ENCODE data around the gene TCF4.

TCF4 gene

GRCh38 chr18:55557211-55557610 lies 30.8 kb downstream of the TCF4 start:
- TF ChIP-seq CTCF (conservative IDR thresholded peaks at IDR 0.05; ENCODE audit: low read depth, low read length) = no peak
- no peak overlapping the region for H3K4me3 ChIP-seq (ENCODE audit: low read length)
- DNase-seq (ENCODE audit: low read depth) = no peak

DNA sequence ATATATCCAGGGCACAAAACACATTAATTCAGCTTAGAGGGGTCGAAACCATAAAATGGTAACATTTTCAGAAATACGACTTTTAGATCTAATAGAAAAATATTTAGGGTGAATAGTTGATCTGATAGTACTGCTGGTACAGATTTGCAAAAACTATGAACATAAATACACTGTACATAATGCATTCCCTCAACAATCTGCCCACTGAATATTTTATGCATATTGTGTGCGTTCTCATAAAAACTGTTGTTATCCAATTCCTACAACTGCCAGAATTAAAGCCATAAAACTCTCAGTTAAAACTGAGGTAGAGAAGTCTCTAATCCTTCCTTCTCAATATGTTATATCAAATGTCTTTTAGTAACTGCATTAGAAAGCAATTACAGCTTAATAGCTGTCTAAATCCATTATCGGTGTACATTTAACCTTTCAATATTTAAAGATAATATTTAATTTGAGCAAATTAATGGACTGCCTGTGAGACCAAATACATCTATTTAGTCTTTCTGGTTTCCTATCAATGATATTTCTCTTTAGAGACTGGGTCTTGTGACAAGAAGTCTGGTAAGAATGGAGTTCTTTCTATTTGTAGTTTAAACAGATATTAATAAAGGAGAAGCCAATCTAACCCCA lies 32.5 kb downstream of the TCF4 start:
- TF ChIP-seq CTCF (conservative IDR thresholded peaks at IDR 0.05; ENCODE audit: low read depth, low read length) = no peak
- no peak overlapping the region for H3K4me3 ChIP-seq (ENCODE audit: low read length)
- DNase-seq (ENCODE audit: low read depth) = no peak

GRCh38 chr18:55552526-55553189 lies 35.3 kb downstream of the TCF4 start:
- no peak overlapping the region for H3K4me3 ChIP-seq (ENCODE audit: low read length)
- DNase-seq (ENCODE audit: low read depth) = no peak
- TF ChIP-seq CTCF (conservative IDR thresholded peaks at IDR 0.05; ENCODE audit: low read depth, low read length) = no peak

DNA sequence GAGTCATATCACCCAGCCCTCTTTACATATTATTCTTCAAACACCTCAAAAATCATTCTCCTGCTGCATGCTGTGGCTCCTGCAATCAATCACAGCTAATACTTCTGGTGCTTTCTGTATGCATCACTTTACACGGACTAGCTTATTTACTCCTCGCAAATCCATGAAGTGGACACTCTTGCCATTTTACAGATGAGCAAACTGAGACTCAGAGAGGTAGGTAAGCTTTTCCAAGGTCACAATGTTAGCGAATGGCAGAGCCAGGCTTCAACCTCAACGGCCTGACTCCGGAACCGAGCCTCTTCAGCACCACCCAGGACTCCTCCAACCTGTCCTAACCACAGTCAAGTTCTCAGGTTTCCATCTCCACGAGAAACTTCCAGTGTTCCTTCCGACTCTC lies 36.8 kb downstream of the TCF4 start:
- DNase-seq (ENCODE audit: low read depth) = no peak
- TF ChIP-seq CTCF (conservative IDR thresholded peaks at IDR 0.05; ENCODE audit: low read depth, low read length) = no peak
- H3K4me3 ChIP-seq (ENCODE audit: low read length) = no peak overlapping the region

- TF ChIP-seq CTCF (conservative IDR thresholded peaks at IDR 0.05; ENCODE audit: low read depth, low read length) = no peak
- no peak overlapping the region for H3K4me3 ChIP-seq (ENCODE audit: low read length)
- no peak for DNase-seq (ENCODE audit: low read depth)
Measured at GRCh38 chr18:55550471-55550870, 37.5 kb downstream of the TCF4 start.

DNA sequence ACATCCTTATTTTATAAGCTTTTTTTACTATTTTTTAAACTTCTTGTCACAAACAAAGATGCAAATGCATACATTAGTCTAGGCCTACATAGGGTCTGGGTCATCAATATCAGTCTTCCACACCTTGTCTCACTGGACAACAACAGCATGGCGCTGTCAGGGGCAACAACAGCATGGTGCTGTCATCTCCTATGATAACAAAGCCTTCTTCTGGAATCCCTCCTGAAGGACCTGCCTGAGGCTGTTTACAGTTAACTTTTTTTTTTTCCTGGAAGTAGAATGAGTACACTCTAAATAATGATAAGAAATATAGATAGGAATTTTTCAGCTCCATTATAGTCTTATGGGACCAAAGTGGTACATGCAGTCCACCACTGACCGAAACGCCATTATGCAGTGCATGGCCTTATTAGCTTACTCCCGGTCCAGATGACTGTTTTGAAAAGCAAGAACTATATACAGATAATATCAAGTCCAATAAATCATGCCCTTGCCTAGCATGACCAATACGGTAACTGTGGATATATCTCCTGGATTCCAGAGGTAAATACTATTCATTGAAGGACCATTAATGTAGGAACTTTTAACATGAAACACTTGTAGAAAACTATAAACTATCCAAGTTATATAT lies 38.4 kb downstream of the TCF4 start:
- no peak overlapping the region for H3K4me3 ChIP-seq (ENCODE audit: low read length)
- no peak for TF ChIP-seq CTCF (conservative IDR thresholded peaks at IDR 0.05; ENCODE audit: low read depth, low read length)
- DNase-seq (ENCODE audit: low read depth) = no peak

DNA sequence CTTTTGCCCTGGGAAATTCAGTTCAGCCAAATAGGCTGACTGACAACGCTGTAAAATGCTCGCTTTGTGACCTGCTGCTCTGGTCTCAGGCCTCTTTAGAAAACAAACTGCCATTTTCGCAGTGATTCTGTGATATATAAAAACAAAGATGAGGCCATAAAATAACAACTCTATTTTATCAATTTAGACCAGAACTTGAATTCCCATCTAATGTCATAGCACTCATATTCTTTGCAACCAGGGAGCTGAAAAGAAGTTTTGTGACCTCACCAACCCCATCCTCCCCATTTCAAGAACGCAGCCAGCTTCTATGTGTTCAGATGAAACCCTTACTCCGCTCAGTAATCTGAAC lies 40.3 kb downstream of the TCF4 start:
- no peak overlapping the region for H3K4me3 ChIP-seq (ENCODE audit: low read length)
- TF ChIP-seq CTCF (conservative IDR thresholded peaks at IDR 0.05; ENCODE audit: low read depth, low read length) = no peak
- DNase-seq (ENCODE audit: low read depth) = no peak
